ENCODE results near the gene DSG3. TPM values are rescaled to one million over a fixed set of nuclear protein-coding genes. Genes with fewer than 3 reads are reported as not detected.

DSG3 gene
- total RNA-seq, 1 experiment from 2014 or later: 0.05 TPM

DNA sequence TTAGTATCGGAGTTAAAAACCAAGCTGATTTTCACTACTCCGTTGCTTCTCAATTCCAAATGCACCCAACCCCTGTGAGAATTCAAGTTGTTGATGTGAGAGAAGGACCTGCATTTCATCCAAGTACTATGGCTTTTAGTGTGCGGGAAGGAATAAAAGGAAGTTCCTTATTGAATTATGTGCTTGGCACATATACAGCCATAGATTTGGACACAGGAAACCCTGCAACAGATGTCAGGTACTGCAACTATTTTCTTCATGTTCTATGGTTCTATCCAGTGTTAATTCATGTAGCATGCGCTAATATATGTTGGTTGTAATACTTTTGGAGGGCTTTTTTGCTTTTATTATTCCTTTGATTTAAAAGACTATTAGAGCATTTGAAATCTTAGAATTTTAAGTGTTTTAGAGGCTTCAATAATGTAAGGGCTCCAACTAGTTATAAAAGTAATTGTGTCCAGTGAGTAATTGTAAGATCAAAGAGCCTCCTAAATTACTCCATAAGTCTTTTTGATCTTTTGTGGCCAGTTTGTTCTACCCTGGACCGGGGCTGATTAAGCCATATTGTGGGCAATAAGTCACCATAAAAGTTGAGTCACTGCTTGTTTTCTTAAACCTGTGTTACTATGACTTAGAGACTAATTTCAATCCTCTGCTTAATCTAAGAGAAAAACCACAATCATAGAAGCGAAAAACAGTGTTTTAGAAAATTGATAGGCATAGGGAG, 48.1 kb upstream of the DSG3 start (continued):
- TF ChIP-seq, protein P1, sequence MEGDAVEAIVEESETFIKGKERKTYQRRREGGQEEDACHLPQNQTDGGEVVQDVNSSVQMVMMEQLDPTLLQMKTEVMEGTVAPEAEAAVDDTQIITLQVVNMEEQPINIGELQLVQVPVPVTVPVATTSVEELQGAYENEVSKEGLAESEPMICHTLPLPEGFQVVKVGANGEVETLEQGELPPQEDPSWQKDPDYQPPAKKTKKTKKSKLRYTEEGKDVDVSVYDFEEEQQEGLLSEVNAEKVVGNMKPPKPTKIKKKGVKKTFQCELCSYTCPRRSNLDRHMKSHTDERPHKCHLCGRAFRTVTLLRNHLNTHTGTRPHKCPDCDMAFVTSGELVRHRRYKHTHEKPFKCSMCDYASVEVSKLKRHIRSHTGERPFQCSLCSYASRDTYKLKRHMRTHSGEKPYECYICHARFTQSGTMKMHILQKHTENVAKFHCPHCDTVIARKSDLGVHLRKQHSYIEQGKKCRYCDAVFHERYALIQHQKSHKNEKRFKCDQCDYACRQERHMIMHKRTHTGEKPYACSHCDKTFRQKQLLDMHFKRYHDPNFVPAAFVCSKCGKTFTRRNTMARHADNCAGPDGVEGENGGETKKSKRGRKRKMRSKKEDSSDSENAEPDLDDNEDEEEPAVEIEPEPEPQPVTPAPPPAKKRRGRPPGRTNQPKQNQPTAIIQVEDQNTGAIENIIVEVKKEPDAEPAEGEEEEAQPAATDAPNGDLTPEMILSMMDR (IDR thresholded peaks at IDR 0.05 in 2 of 3, conservative IDR thresholded peaks at IDR 0.05 in 1 of 3; ENCODE audit: borderline replicate concordance in 1 of 3, insufficient read depth in 1 of 3, low read depth in 2 of 3, low read length in 2 of 3): no peak
- TF ChIP-seq CEBPB (IDR thresholded peaks at IDR 0.05; ENCODE audit: low read depth) (peak; percentile 90), EZH2phosphoT487 (IDR thresholded peaks at IDR 0.05; ENCODE audit: borderline replicate concordance) (no peak), ZNF274 (IDR thresholded peaks at IDR 0.05; ENCODE audit: low read depth, low read length) (no peak), TCF7L2 (IDR thresholded peaks at IDR 0.05; ENCODE audit: borderline replicate concordance, extremely low read depth, insufficient read depth, insufficient read length) (peak; percentile 82), JUND (IDR thresholded peaks at IDR 0.05) (peak; percentile 91), SIN3A (IDR thresholded peaks at IDR 0.05; ENCODE audit: low read depth) (no peak), YY1 (IDR thresholded peaks at IDR 0.05; ENCODE audit: extremely low read depth, insufficient replicate concordance, low read depth, low read length) (peak; percentile 15)
- TF ChIP-seq, protein P2, sequence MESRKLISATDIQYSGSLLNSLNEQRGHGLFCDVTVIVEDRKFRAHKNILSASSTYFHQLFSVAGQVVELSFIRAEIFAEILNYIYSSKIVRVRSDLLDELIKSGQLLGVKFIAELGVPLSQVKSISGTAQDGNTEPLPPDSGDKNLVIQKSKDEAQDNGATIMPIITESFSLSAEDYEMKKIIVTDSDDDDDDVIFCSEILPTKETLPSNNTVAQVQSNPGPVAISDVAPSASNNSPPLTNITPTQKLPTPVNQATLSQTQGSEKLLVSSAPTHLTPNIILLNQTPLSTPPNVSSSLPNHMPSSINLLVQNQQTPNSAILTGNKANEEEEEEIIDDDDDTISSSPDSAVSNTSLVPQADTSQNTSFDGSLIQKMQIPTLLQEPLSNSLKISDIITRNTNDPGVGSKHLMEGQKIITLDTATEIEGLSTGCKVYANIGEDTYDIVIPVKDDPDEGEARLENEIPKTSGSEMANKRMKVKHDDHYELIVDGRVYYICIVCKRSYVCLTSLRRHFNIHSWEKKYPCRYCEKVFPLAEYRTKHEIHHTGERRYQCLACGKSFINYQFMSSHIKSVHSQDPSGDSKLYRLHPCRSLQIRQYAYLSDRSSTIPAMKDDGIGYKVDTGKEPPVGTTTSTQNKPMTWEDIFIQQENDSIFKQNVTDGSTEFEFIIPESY (IDR thresholded peaks at IDR 0.05; ENCODE audit: extremely low read depth, insufficient replicate concordance, low read length): no peak
